Activated T-cell treated with anti-CD3 and anti-CD28 coated beads for 1 hour (primary cell): ENCODE results near the gene NYAP1.
"Not testable (repeated sequence)": the region's sequence is repeated elsewhere in the genome, so short reads cannot be mapped to it uniquely, and the experiment has no call there.

Experiments used
- DNase-seq: peaks from one replicate; pipeline ENCODE4 v3.0.0-alpha.2; 2020; ENCODE audit warnings: low read depth

Gene NYAP1

GRCh38 chr7:100513212-100513810 lies 29.6 kb downstream of the NYAP1 start:
- no peak for DNase-seq

GRCh38 chr7:100515072-100515532 lies 31.4 kb downstream of the NYAP1 start:
- DNase-seq, result no peak

- DNase-seq, result peak; percentile 16
These were observed 32.5 kb downstream of the NYAP1 start for GRCh38 chr7:100516135-100516812.

- no peak for DNase-seq
These were observed 33.6 kb downstream of the NYAP1 start for GRCh38 chr7:100517305-100517704.

GRCh38 chr7:100519580-100519979 lies 35.9 kb downstream of the NYAP1 start:
- no peak for DNase-seq

- no peak for DNase-seq
These were observed 36.4 kb downstream of the NYAP1 start for GRCh38 chr7:100520138-100520537.

GRCh38 chr7:100521076-100521475 lies 37.3 kb downstream of the NYAP1 start:
- DNase-seq, result no peak

- not testable (repeated sequence) for DNase-seq
These were observed 38.3 kb downstream of the NYAP1 start for GRCh38 chr7:100521909-100522593.

GRCh38 chr7:100523192-100523591 lies 39.5 kb downstream of the NYAP1 start:
- DNase-seq, result not testable (repeated sequence)

- DNase-seq, result not testable (repeated sequence)
These were observed 44.6 kb downstream of the NYAP1 start for GRCh38 chr7:100528108-100528866.

GRCh38 chr7:100532165-100533022 lies 48.7 kb downstream of the NYAP1 start:
- no peak for DNase-seq

GRCh38 chr7:100535982-100536381 lies 52.3 kb downstream of the NYAP1 start:
- not testable (repeated sequence) for DNase-seq

- DNase-seq, result not testable (repeated sequence)
These were observed 53.0 kb downstream of the NYAP1 start for GRCh38 chr7:100536695-100537094.

- no peak for DNase-seq
These were observed 54.6 kb downstream of the NYAP1 start for GRCh38 chr7:100538348-100538653.

GRCh38 chr7:100538654-100539435 lies 55.1 kb downstream of the NYAP1 start, which contains the start of gene AGFG2:
AGFG2 (plus strand) TSS chr7:100539203; CDS start chr7:100539347, 144 bp downstream.
- peak; percentile 100 for DNase-seq

- no peak for DNase-seq
These were observed 55.8 kb downstream of the NYAP1 start for GRCh38 chr7:100539436-100540006.

- DNase-seq, result no peak
These were observed 56.5 kb downstream of the NYAP1 start for GRCh38 chr7:100540073-100540723.

GRCh38 chr7:100541309-100541708 lies 57.6 kb downstream of the NYAP1 start:
- not testable (repeated sequence) for DNase-seq

GRCh38 chr7:100543586-100543985 lies 59.9 kb downstream of the NYAP1 start:
- no peak for DNase-seq

- DNase-seq, result no peak
These were observed 60.7 kb downstream of the NYAP1 start for GRCh38 chr7:100544386-100544785.
